ENCODE results near the gene NDST4. TPM values are rescaled to one million over a fixed set of nuclear protein-coding genes. Genes with fewer than 3 reads are reported as not detected.

Gene NDST4
- total and polyA plus RNA-seq, 10 donors: 0.06 to 7.7 (median 1.3) TPM; not detected in 2

DNA sequence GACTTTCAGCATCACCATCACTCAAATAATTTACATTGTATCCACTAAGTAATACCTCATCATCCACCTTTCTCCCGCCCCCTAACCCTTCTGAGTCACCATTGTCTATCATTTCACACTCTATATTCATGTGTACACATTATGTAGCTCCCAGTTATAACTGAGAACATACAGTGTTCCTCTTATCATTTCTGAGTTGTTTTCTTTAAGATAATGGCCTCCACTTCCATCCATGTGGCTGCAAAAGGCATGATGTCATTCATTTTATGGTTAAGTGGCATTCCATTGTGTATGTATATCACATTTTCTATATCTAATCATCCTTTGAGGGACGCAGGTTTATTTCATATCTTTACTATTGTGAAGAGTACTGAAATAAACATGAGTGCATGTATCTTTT is 14.6 kb upstream of the NDST4 start:
- H3K27ac ChIP-seq: no peak overlapping the region
- DNase-seq: no peak
- no peaks in the 10 kb centered on the region for H3K36me3 ChIP-seq
- TF ChIP-seq POLR2A (IDR thresholded peaks at IDR 0.05) (no peak), POLR2AphosphoS5 (IDR thresholded peaks at IDR 0.05) (no peak)
- TF ChIP-seq, protein P1, sequence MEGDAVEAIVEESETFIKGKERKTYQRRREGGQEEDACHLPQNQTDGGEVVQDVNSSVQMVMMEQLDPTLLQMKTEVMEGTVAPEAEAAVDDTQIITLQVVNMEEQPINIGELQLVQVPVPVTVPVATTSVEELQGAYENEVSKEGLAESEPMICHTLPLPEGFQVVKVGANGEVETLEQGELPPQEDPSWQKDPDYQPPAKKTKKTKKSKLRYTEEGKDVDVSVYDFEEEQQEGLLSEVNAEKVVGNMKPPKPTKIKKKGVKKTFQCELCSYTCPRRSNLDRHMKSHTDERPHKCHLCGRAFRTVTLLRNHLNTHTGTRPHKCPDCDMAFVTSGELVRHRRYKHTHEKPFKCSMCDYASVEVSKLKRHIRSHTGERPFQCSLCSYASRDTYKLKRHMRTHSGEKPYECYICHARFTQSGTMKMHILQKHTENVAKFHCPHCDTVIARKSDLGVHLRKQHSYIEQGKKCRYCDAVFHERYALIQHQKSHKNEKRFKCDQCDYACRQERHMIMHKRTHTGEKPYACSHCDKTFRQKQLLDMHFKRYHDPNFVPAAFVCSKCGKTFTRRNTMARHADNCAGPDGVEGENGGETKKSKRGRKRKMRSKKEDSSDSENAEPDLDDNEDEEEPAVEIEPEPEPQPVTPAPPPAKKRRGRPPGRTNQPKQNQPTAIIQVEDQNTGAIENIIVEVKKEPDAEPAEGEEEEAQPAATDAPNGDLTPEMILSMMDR (IDR thresholded peaks at IDR 0.05 in 8 of 11, conservative IDR thresholded peaks at IDR 0.05 in 3 of 11): no peak
- intact Hi-C loops (cut with DNase I; ENCODE audit: low total_unique reads): no loop called here
- 72 to 91% (median 82%) methylated on average over 2 of the region's 2 CpGs for WGBS, 5 donors
- no peaks in the 10 kb centered on the region for H3K4me1 ChIP-seq
- H3K27me3 ChIP-seq (replicated peaks in 1 of 7): no peaks in the 10 kb centered on the region
- H3K4me3 ChIP-seq: no peak overlapping the region
- no peaks in the 10 kb centered on the region for H3K9me3 ChIP-seq

DNA sequence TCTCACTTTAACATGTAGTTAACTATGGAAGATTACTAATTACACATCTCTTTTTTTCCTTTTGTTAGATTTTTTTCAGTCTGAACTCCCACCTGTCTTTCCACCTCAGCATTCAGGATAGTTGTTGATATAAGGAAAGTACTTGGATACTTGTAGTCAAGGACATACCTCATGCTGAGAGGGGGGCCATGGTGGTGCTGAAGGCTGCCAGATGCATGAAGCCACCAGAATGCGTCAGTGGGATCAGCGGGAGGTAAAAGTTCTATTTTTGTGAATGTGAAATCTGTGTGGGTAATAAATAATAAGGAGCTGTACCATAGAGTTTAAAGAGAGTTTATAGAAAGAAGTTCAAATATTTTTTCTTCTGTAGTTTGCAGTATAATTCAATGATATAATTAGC is 13.1 kb upstream of the NDST4 start:
- no peaks in the 10 kb centered on the region for H3K9me3 ChIP-seq

DNA sequence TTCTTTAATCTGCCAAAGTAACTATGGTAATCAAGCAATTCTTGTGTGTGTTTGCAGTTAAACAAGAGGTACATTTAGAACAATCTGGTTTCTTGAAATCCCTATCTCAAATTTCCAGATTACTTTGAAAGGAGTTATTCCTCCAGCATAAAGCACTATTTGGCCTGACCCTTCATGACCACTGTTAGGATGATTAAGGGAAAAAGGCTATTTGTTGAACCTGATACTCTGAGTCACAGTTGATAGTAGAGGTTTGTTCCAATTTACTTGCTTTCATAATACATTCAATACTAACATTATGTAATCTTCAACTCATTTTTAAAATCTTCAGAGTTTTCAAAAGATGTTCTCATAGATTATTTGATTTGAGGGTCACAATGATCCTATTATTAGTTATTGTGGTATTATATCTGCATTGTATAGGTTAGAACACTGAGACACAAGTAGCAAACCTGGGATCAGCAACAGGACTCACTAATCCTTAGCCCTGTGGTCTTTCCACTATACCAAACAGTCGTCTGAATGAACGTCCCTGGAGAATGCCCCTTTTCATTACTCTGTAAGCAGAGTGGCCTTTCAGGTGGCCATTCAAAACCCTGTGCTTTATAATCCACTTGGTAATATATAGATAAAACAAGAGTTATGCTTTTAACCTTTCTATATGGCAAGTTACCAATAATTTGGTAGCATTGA is 8.1 kb upstream of the NDST4 start:
- Histone ChIP-seq H3K4me1 (no peaks in the 10 kb centered on the region), H3K27ac (no peak overlapping the region), H3K4me3 (no peak overlapping the region), H3K36me3 (no peaks in the 10 kb centered on the region), H3K9me3 (no peaks in the 10 kb centered on the region), H3K27me3 (replicated peaks in 1 of 7) (no peaks in the 10 kb centered on the region)
- no peak for DNase-seq
- TF ChIP-seq POLR2AphosphoS5 (IDR thresholded peaks at IDR 0.05) (no peak), POLR2A (IDR thresholded peaks at IDR 0.05) (no peak)
- TF ChIP-seq, protein P1 (IDR thresholded peaks at IDR 0.05 in 8 of 11, conservative IDR thresholded peaks at IDR 0.05 in 3 of 11): no peak
- 44 to 87% (median 78%) methylated on average over 2 of the region's 2 CpGs for WGBS, 5 donors
- intact Hi-C loops (cut with DNase I; ENCODE audit: low total_unique reads): no loop called here

More for the DNA sequence above, 13.1 kb upstream of the NDST4 start:
- intact Hi-C loops (cut with DNase I; ENCODE audit: low total_unique reads): no loop called here
- Histone ChIP-seq H3K4me1 (no peaks in the 10 kb centered on the region), H3K36me3 (no peaks in the 10 kb centered on the region), H3K27me3 (replicated peaks in 1 of 7) (no peaks in the 10 kb centered on the region), H3K4me3 (no peak overlapping the region), H3K27ac (no peak overlapping the region)
- no peak for DNase-seq
- 80 to 95% (median 88%) methylated on average over 2 of the region's 2 CpGs for WGBS, 5 donors
- no peak for TF ChIP-seq POLR2AphosphoS5 (IDR thresholded peaks at IDR 0.05)
- TF ChIP-seq, protein P1 (IDR thresholded peaks at IDR 0.05 in 8 of 11, conservative IDR thresholded peaks at IDR 0.05 in 3 of 11): no peak
- no peak for TF ChIP-seq POLR2A (IDR thresholded peaks at IDR 0.05)

DNA sequence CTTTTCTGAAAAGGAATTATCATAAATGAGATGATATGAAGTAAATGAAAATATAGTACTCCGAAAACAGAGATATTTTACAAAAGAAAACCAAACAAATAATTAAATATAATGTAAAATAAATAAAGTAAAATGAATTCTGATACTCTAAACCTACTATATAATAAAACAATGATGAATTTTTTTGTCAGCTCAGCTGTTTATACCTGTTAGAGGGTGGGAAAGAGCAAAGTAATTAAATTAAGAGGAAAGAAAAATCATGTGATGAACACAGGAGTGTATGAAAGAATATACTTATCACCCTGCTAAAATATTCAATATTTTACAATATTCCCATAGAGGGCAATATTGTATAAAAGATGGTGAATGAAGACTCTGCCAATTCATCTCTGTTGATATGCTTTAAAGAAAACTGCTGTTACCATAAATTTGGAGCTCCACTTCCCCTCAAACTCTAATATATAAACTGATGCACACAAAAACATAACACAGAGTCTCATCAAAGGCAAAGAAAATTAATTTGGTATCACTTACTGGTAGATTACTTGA is 6.5 kb upstream of the NDST4 start:
- Histone ChIP-seq H3K27me3 (replicated peaks in 1 of 7) (no peaks in the 10 kb centered on the region), H3K36me3 (no peaks in the 10 kb centered on the region), H3K4me1 (no peaks in the 10 kb centered on the region), H3K27ac (no peak overlapping the region), H3K9me3 (no peaks in the 10 kb centered on the region), H3K4me3 (no peak overlapping the region)
- intact Hi-C loops (cut with DNase I; ENCODE audit: low total_unique reads): no loop called here
- TF ChIP-seq, protein P1 (IDR thresholded peaks at IDR 0.05 in 8 of 11, conservative IDR thresholded peaks at IDR 0.05 in 3 of 11): no peak
- no peak for TF ChIP-seq POLR2A (IDR thresholded peaks at IDR 0.05)
- no peak for TF ChIP-seq POLR2AphosphoS5 (IDR thresholded peaks at IDR 0.05)
- no peak for DNase-seq
- WGBS, 5 donors: 79 to 96% (median 84%) methylated on average over 1 of the region's 1 CpG

Data from spleen (tissue), 11 donors.